Activated naive CD4-positive, alpha-beta T cell (primary cell): ENCODE measurements around the gene ZNF232.
"Not testable (repeated sequence)": the region's sequence is repeated elsewhere in the genome, so short reads cannot be mapped to it uniquely, and the experiment has no call there.

Experiments used
- DNase-seq, 4 experiments: peaks; one replicate each; lab custom pipeline; 2025; lab: John Stamatoyannopoulos, UW

ZNF232 gene

DNA sequence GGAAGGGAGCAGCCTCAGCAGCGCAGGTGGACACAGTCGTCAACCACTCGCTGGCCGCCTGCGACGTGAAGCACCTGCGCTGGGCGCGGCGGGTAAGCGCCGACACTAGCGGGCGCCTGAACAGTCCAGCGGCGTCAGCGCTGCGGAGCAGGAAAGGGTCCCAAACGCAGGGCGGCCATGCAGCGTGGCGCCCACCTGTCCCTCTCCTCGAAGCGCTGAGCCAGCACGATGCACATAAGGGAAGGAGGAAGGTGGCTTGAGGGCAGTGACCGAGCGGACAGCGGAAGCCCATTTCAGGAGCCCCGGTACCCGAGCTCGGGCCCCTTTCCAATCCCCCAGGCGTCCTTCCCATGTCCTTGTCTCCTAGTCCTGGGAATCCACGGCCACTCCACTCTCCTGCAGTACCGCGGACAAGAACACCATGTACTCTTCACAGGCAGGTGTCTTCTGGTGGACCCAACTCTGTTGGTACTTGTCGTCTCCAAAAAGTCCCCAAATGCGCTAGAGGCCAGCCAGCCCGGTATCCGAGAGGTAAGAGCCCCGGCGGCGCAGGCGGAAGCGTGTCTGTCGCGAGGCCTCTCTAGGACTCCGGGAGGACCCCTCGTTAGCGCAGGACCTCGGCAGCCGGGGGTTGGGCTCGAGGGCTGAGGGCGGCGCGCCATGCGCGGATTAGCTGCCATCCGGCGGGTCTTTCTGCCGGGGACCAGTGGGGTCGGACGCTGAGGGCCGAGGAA, 14.4 kb downstream of the ZNF232 start:
- DNase-seq, result peak in 2 of 4 experiments; percentile 10 to 47

DNA sequence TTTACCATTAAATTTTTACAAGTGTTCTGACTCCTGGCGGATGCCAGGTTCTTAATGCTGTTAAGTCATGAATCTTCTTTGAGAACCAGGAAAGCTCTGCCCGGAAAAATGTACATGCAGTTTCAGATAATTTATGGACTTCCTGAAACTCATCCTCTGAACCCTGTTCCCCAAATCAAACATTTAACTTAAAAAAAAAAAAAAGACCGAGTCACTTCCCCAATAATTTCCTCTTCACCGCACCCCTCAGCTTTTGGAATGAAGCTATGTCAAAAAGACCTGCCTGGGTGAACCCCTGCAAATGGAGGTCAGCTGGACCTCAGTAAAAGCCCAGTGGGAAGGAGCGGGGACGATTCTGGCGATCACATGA, 15.0 kb downstream of the ZNF232 start:
- no peak for DNase-seq

DNA sequence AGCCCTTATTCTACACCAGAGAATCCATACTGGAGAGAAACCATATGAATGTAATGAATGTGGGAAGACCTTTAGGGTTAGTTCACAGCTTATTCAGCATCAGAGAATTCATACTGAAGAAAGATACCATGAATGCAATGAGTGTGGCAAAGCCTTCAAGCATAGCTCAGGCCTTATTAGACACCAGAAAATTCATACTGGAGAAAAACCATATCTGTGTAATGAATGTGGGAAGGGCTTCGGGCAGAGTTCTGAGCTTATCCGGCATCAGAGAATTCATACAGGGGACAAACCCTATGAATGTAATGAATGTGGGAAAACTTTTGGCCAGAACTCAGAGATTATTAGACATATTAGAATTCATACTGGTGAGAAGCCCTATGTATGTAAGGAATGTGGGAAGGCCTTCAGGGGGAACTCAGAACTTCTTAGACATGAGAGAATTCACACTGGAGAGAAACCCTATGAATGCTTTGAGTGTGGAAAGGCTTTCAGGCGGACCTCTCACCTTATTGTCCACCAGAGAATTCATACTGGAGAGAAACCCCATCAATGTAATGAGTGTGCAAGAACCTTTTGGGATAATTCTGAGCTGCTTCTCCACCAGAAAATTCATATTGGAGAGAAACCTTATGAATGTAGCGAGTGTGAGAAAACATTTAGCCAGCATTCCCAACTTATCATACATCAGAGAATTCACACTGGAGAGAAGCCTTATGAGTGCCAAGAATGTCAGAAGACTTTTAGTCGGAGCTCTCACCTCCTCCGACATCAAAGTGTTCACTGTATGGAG, 19.3 kb downstream of the ZNF232 start:
- no peak for DNase-seq

DNA sequence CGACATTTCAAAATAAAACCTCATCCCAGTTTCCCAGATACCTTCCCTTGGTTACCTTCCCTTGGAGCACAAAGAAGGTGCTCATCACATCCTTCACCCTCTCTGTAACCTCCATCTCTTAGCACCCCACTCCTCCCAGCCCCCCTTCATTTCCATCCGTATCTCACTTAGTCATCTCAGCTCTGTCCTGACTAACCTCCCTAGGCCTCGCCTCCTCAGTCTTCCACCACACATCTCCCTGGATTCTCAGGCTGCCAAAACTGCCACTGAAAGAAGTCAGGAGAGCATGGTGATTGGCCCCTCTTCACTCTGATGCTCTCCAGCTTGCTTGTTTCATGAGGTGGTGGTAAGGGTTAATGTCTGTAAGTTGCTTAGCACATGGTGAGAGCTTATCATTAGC, 31.1 kb downstream of the ZNF232 start:
- no peak for DNase-seq

DNA sequence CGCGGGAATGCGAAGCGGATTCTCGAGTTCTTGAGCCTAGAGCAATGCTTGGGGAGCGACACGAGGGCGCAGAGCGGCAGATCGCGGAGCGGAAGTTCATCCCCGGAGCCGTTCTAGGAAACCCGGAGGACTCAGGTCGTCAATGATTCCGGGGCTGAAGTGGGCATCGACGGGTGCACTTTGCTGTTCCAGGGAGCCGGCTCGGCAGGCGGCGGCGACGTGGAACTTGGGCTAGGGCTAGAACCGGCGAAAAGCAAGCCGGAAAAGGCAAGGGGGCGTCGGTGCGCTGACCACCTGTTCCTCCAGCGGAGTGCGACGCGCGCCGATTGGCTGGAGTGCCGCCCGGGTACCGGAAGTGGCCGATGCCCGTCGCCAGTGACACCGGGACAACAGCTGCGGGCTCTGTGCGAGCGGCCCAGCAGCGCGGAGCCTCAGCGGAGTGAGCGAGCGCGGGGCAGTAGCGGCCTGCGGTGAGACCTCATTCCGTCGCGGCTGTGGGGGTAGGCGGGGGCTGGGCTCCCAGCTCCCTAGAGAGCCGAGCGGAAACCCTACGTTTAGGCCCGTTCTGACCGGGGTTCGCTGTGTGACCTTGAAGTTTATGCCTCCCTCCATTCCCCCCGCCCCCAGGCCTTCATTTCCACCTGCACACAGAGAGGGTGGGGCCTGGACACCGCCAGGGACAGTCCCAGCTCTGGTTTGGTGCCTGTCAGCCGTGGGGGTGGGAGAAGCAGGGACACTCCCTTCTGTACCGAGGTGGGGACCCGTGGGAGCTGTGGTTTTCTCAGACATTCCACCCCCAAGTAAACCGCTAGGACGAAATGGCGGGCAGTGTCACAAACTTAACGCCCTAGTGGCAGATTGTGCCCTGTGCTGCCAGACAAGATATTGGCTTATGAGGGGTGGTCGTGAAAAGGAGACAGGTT, 33.3 kb downstream of the ZNF232 start, which contains the start of gene ZFP3:
Gene ZFP3 (plus strand): TSS at position 362 of the 923 bp plus-strand sequence. CDS start 13,038 bp downstream, outside the sequence.
- peak; percentile 48 to 66 (median 56) for DNase-seq

DNA sequence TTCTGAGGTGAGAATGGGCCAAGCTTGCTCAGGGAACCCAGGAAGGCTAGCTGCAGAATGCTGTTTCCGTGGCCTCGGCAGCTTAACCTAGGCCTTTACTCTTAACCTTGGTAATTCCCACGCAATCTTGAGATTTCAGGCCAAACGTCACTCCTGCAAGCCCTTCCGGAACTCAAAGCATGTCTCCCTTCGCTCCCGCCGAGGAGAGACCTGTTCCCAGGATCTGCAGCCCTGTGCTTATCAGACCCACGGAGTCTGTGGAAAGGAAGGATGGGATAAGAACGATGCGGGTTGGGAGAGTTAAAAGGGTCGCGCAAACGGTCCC, 33.9 kb downstream of the ZNF232 start:
- no peak for DNase-seq

DNA sequence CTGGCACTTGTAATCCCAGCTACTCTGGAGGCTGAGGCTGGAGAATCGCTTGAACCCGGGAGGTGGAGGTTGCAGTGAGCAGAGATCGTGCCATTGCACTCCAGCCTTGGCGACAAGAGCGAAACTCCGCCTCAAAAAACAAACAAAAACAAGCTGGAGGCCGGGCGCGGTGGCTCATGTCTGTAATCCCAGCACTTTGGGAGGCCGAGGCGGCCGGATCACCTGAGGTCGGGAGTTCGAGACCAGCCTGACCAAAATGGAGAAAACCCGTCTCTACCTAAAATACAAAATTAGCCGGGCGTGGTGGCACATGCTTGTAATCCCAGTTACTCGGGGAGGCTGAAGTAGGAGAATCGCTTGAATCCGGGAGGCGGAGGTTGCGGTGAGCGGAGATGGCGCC, 34.4 kb downstream of the ZNF232 start:
- not testable (repeated sequence) for DNase-seq

DNA sequence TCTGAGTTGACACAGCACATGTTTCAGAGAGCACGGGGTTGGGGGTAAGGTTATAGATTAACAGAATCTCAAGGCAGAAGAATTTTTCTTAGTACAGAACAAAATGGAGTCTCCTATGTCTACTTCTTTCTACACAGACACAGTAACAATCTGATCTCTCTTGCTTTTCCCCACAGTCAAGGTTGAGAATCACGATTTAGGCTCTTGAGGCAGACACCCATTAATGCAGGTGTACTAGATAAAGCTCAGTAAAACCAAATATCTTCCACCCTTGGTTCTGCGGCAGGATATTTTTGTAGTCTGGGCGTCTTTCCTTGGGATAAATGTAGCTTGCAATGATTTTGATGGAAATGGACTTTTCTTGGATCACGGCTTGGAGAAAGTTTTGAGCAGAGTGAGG, 36.2 kb downstream of the ZNF232 start:
- DNase-seq, result not testable (repeated sequence)

DNA sequence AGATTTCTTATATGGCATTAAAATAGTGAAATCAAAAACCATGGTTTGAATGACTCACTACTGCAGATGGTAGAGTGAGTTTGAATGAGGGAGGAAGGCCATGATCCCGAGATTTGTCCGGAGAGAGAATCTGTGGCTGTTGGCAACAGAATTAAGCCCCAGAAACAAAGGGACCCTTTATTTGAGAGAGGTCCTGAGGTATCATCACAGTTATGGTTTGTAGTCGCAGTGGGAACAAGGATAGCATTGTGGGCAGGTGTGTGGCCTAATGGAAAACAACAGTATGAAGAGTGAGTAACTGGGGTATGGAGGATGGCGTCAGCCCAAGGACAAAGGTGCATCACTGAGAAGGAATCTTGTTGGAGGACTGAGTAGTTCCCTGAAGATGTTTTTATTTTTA, 42.0 kb downstream of the ZNF232 start:
- DNase-seq, result no peak

DNA sequence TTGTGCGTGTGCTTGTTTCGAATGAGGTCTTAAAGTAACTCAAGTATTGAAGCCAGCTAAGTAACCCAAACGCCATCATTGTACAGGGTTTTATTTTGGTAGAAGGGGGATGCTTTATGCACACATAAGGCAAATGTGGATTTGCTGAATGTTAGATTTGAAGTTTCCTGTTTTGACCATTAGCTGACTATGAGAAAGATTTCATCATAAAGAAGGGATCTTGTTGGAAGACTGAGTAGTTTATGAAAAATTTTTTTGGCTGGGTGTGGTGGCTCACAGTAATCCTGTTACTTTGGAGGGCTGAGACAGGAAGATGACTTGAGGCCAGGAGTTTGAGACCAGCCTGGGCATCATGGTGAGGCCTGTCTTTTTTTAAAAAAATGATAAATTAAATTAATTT, 43.4 kb downstream of the ZNF232 start:
- no peak for DNase-seq

DNA sequence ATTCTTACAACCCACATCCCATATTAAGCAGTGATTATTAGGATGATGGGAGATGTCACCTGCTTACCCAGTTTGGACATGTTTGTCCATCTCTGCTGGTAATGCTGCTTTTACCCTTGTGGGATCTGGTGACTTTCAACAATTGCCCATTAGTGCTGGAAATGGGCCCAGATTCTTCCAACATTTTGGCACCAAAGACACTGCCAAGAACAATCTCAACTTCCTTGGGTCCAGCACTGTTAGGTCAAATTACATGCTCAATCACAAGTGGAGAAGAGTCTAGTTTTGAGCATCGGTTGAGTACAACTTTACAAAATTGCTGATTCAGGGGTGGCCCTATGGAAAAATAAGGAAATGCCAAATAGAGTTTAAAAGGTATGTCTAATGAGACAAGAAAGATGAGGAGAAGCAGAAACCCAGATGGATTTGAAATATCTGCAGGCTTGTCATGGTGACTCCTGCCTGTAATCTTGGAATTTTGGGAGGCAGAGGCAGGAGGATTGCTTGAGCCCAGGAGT, 46.4 kb downstream of the ZNF232 start:
- DNase-seq, result no peak
